ENCODE results near the gene ZNF609.

The ZNF609 gene

DNA sequence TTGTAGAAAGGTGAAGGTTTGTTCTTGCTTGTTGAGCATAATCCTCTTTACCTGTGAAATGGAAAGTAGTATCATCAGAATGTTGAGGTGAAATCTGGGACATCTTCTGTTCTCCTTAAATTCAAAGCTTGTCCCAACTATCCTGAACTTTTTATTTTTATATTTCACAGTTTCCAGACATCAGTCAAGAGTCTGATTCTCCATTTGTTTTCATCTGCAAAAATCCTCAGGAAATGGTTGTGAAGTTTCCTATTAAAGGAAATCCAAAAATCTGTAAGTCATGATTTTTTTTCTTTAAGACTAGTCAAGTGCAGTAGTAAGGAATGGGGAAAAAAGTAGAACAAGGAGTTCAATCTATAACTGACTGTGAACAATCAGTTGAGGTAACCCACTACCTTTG is 15.5 kb upstream of the ZNF609 start:
- H3K27me3 Mint-ChIP-seq (ENCODE audit: low read depth): no peaks in the 10 kb centered on the region
- peaks cover 50% of the 10 kb centered on the region for H3K4me1 Mint-ChIP-seq (ENCODE audit: low read depth)
- peaks cover 31% of the 10 kb centered on the region for H3K36me3 Mint-ChIP-seq (ENCODE audit: low read depth)
- peak overlapping the region; percentile 74 for H3K4me3 Mint-ChIP-seq
- H3K9me3 Mint-ChIP-seq: no peaks in the 10 kb centered on the region
- no peak for DNase-seq (ENCODE audit: low spot score)
- peak overlapping the region; percentile 86 for H3K27ac Mint-ChIP-seq

DNA sequence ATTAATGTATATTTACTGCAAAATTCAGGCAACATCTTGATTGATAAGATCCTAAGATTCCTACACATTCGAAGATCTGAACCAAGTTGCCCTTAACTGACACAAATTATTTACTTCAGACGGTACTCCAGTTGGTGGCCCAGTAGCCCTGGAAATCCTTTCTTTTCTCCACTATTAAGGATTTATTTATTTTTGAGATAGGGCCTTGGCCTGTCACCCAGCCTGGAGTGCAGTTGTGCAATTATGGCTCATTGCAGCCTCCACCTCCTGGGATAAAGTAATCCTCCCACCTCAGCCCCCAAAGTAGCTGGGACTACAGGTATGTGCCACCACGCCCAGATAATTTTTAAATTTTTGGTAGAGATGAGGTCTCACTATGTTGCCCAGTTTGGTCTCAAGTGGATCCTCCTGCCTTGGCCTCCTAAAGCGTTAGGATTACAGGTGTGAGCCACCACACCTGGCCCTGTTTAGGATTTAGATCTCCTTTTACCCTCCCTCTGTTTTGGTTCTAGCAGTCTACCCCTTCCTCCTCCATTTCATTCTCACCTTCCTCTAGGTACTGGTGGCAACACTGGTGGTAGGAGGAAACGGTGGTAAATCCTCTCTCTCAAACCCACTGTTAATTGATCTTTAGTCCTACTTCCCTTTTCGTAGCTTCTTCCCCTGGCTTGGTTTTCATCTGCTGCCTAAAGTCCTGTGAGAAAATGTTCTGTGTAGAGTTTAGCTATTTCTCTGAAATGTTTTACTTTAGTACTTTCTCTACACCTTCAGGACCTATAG is 12.7 kb upstream of the ZNF609 start:
- Mint-ChIP-seq H3K27ac (peak overlapping the region; percentile 86), H3K4me3 (no peak overlapping the region), H3K9me3 (no peaks in the 10 kb centered on the region), H3K27me3 (ENCODE audit: low read depth) (no peaks in the 10 kb centered on the region), H3K36me3 (ENCODE audit: low read depth) (peaks cover 25% of the 10 kb centered on the region), H3K4me1 (ENCODE audit: low read depth) (peaks cover 49% of the 10 kb centered on the region)
- no peak for DNase-seq (ENCODE audit: low spot score)

DNA sequence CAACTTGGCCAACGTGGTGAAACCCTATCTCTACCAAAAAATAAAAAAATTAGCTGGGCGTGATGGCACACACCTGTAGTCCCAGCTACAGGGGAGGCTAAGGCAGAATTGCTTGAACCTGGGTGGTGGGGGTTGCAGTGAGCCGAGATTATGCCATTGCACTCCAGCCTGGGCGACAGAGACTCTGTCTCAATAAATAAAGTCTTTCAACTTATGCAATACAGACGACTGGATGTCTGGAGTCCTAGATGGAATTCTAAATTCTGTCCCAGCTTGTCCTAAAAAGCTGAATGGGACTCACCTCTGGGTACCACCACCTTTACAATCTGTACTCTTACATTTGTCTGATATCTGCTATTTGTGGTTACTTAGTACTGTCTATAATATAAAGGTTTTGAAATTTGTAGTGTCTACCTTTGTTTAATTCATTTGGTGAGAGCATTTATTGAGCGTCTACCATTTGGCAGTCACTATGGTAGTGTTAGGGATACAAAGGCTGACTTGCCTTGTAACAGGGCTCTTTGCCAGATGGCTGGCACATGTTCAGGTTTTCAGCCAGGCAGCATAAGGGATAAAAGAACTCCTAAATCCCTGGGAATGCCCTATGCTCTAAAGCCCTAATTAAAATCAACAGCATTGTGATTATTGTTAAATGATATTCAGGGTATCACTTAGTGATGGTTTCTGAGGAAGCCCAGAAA is 7.2 kb upstream of the ZNF609 start:
- DNase-seq (ENCODE audit: low spot score): no peak
- H3K4me1 Mint-ChIP-seq (ENCODE audit: low read depth): peaks cover 32% of the 10 kb centered on the region
- no peak overlapping the region for H3K27ac Mint-ChIP-seq
- peaks cover 17% of the 10 kb centered on the region for H3K36me3 Mint-ChIP-seq (ENCODE audit: low read depth)
- H3K9me3 Mint-ChIP-seq: no peaks in the 10 kb centered on the region
- no peak overlapping the region for H3K4me3 Mint-ChIP-seq
- H3K27me3 Mint-ChIP-seq (ENCODE audit: low read depth): no peaks in the 10 kb centered on the region

DNA sequence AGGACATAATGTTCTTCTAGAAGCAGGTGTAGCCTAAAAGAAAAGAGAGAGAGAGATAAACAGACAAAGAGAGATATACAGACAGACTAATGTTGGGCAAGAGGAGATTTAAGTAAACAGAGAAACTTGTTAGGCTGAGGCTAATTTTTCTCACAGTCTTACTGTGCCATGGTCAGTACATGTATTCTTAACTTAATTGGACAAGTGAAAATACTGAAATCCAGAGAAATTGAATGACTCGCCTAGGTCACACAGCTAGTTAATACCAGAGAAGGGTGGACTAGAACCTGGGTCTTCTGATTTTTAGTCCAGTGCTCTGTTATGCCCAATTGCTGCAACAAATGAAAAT is 6.7 kb upstream of the ZNF609 start:
- H3K9me3 Mint-ChIP-seq: no peaks in the 10 kb centered on the region
- no peak overlapping the region for H3K27ac Mint-ChIP-seq
- peaks cover 17% of the 10 kb centered on the region for H3K36me3 Mint-ChIP-seq (ENCODE audit: low read depth)
- no peaks in the 10 kb centered on the region for H3K27me3 Mint-ChIP-seq (ENCODE audit: low read depth)
- DNase-seq (ENCODE audit: low spot score): no peak
- H3K4me3 Mint-ChIP-seq: no peak overlapping the region
- peaks cover 31% of the 10 kb centered on the region for H3K4me1 Mint-ChIP-seq (ENCODE audit: low read depth)

DNA sequence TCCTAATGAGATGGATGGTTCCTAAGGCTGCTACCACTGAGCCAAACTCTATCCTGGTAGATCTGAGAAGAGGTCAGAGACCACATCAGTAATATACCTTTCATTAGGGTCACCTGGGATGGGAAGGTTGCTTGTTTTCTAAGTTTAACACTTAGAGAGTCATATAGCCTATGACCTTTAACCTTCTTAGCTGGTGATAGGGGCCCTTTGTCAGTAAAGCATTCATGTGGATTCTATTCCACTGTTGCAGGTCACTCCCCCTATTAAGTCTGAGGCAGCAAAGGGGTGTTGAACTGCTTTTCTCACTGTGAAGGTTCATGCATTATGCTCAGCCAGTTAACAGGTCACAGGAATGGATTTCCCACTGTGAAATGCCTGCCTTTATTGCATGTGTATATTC is 6.1 kb upstream of the ZNF609 start:
- Mint-ChIP-seq H3K4me3 (no peak overlapping the region), H3K4me1 (ENCODE audit: low read depth) (peaks cover 28% of the 10 kb centered on the region), H3K36me3 (ENCODE audit: low read depth) (peaks cover 17% of the 10 kb centered on the region), H3K27me3 (ENCODE audit: low read depth) (no peaks in the 10 kb centered on the region), H3K9me3 (no peaks in the 10 kb centered on the region), H3K27ac (no peak overlapping the region)
- DNase-seq (ENCODE audit: low spot score): no peak

DNA sequence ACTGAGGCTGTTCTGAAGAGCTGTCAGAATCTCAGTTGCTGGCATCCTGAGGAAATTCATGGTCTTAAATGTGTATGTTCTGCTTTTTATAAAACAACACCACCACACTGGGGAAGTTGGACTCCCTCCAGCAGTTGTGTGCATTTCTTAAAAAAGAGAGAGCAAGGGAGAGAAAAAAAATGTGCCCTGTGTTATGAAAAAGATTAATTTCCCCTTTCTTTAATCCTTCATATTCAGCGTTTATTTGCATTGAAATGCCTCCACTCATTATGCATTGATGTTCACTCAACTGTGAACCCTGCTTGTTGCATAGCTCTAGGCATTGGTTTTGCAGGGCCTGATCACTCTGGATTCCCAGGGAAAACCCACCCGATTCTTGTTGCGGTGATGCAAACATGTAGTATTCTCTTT is 4.4 kb upstream of the ZNF609 start:
- Mint-ChIP-seq H3K4me3 (no peak overlapping the region), H3K4me1 (ENCODE audit: low read depth) (peaks cover 29% of the 10 kb centered on the region), H3K36me3 (ENCODE audit: low read depth) (peaks cover 14% of the 10 kb centered on the region), H3K27me3 (ENCODE audit: low read depth) (no peaks in the 10 kb centered on the region), H3K27ac (no peak overlapping the region), H3K9me3 (no peaks in the 10 kb centered on the region)
- DNase-seq (ENCODE audit: low spot score): no peak

DNA sequence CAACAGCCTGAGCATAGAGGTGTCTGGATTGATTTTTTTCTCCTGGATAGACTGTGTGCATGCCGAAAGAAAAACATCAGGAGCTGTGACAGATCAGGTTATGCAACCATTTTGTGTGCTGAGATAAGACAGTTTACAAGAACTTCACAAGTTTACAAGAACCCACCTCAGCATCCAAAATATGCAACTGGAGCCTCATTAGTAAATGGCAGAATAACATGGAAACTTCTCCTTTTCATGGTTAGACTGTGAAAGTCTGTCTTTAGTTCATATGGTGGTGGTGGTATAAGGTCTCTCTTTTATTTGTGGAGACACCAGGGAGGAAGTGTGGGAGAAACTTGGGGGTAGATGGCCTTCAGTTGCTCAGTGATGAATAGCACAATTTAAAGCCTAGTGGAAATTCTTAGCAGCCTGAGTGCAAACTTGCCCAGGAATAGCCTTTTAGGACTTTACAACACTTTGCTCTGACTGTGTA is 3.7 kb upstream of the ZNF609 start:
- Mint-ChIP-seq H3K36me3 (ENCODE audit: low read depth) (peaks cover 14% of the 10 kb centered on the region), H3K4me1 (ENCODE audit: low read depth) (peaks cover 34% of the 10 kb centered on the region), H3K9me3 (no peaks in the 10 kb centered on the region), H3K27ac (no peak overlapping the region), H3K27me3 (ENCODE audit: low read depth) (no peaks in the 10 kb centered on the region), H3K4me3 (no peak overlapping the region)
- no peak for DNase-seq (ENCODE audit: low spot score)

DNA sequence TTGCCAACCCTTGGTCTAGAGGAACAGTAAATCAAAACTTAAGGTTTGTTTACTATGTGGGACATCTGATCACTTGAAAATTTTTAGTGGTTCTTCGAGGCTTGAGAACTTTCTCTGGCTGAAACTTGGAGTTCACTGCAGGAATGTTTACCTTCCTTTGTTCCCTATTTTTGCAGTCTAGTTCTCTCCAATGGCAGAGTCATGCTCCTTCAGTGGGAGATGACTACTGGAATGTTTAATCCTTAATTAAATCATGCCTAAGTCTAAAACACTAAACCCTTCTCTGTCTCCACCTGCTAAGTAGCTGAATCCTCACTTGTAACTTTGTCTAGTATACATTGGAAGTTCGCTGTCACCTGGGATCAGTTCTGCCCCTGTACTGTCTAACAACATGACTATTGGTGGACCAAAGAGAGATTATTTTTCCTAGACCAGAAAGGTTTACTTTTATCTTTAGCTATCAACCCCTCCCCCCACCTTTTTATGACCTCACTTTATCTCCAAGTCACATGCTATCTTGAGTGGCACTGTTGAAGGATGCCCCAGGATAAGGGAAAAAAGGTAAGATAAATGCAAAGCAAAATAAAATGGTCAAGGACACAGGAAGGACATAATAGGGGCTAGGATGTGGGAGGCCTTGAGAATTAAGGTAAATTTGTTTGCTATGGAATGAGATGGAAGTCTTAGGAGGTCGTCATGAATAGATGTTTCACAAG is 1.2 kb upstream of the ZNF609 start:
- Mint-ChIP-seq H3K4me3 (peak overlapping the region; percentile 90), H3K27ac (peak overlapping the region; percentile 53), H3K4me1 (ENCODE audit: low read depth) (peaks cover 54% of the 10 kb centered on the region), H3K27me3 (ENCODE audit: low read depth) (no peaks in the 10 kb centered on the region), H3K36me3 (ENCODE audit: low read depth) (peaks cover 17% of the 10 kb centered on the region), H3K9me3 (no peaks in the 10 kb centered on the region)
- DNase-seq (ENCODE audit: low spot score): no peak

DNA sequence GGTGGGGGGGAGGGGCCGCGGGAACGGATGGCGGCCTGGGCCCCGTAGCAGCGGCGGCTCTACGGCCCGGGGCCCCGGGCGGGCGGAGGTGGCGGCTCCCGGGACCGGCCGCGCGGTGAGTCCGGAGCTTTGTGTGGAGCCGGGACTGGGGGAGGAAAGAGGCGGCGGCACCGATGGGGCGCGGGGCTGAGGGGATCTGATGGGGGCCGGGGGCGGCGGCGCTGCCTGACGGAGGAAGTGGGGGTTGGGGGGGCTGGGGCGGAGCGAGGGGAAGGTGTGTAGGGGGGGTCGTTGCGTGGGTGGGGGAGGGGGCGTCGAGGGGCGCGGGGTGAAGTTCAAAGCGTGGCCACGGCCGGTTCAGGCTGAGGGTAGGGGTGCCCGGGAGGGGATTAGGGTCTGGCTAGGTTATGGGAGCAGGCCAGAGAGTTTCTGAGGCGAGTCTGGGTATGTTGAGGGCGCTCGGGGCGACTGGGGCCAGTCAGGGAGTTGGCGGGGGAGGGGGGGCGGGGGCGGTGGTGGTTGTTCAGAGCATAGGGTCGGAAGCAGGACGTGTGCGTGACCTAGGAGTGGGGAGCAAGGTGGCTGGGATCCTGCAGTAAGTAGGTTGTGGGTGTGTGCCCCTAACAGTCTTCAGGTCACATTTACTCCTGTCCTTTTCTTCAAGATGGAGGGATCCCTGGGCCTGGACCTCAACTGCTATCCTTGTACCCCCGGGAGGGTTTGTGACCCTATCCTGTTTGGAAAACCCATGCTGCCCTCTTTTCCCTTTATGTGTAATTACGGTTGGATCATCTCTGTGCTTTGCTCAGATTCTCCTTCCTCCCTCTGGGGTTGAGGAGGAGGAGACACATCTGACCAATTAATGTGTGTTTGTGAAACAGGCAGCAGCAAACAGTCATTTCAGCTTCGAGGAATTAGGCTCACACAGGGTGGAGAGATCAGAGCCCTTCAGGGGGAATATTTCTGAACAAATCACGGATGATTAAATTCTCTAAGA is 644 bp downstream of the ZNF609 start:
- H3K27ac Mint-ChIP-seq: peak overlapping the region; percentile 95
- peak; percentile 44 for DNase-seq (ENCODE audit: low spot score)
- no peaks in the 10 kb centered on the region for H3K9me3 Mint-ChIP-seq
- no peaks in the 10 kb centered on the region for H3K27me3 Mint-ChIP-seq (ENCODE audit: low read depth)
- peaks cover 59% of the 10 kb centered on the region for H3K4me1 Mint-ChIP-seq (ENCODE audit: low read depth)
- peaks cover 16% of the 10 kb centered on the region for H3K36me3 Mint-ChIP-seq (ENCODE audit: low read depth)
- H3K4me3 Mint-ChIP-seq: peak overlapping the region; percentile 94

DNA sequence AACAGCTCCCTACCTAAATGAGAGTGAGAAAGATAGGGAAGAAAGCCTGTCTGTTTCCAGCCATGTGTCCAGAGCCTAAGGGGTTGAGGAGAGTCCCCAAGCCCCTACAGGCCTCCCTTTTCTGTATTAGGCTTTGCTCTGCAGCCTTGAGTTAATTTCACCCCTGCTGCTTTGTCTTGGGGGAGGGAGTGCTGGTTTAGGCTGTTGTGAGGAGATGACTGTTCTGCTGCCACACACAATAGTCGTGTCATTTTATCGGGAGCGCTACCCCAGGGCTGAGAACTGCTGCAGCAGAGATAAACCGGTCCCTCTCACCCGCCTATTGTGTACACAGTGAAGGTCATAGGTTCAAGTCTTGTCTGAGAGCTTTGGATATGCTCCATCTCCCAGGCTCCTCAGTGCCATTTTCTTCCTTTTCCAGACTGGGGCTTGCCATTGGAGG is 1.4 kb downstream of the ZNF609 start:
- peak overlapping the region; percentile 94 for H3K4me3 Mint-ChIP-seq
- DNase-seq (ENCODE audit: low spot score): peak; percentile 28
- peaks cover 59% of the 10 kb centered on the region for H3K4me1 Mint-ChIP-seq (ENCODE audit: low read depth)
- peaks cover 15% of the 10 kb centered on the region for H3K36me3 Mint-ChIP-seq (ENCODE audit: low read depth)
- no peaks in the 10 kb centered on the region for H3K27me3 Mint-ChIP-seq (ENCODE audit: low read depth)
- no peaks in the 10 kb centered on the region for H3K9me3 Mint-ChIP-seq
- H3K27ac Mint-ChIP-seq: peak overlapping the region; percentile 95

DNA sequence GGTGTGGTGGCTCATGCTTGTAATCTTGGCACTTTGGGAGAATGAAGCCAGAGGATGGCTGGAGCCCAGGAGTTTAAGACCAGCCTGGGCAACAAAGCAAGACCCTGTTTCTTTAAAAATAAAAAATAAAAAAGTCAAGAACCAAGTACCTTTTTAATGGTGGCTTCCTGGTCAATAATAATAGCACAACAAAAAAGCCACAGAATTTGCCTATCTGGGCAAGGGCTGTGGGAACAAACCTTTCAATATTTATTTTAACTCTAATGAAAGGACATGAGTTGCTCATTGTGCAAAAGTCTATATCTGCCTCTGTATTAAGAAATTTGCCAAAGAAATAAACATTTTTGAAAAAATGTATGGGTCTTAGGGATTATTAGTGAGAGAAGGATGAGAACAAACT is 2.1 kb downstream of the ZNF609 start:
- DNase-seq (ENCODE audit: low spot score): no peak
- Mint-ChIP-seq H3K27me3 (ENCODE audit: low read depth) (no peaks in the 10 kb centered on the region), H3K36me3 (ENCODE audit: low read depth) (peaks cover 19% of the 10 kb centered on the region), H3K4me3 (peak overlapping the region; percentile 94), H3K4me1 (ENCODE audit: low read depth) (peaks cover 62% of the 10 kb centered on the region), H3K27ac (no peak overlapping the region), H3K9me3 (no peaks in the 10 kb centered on the region)

DNA sequence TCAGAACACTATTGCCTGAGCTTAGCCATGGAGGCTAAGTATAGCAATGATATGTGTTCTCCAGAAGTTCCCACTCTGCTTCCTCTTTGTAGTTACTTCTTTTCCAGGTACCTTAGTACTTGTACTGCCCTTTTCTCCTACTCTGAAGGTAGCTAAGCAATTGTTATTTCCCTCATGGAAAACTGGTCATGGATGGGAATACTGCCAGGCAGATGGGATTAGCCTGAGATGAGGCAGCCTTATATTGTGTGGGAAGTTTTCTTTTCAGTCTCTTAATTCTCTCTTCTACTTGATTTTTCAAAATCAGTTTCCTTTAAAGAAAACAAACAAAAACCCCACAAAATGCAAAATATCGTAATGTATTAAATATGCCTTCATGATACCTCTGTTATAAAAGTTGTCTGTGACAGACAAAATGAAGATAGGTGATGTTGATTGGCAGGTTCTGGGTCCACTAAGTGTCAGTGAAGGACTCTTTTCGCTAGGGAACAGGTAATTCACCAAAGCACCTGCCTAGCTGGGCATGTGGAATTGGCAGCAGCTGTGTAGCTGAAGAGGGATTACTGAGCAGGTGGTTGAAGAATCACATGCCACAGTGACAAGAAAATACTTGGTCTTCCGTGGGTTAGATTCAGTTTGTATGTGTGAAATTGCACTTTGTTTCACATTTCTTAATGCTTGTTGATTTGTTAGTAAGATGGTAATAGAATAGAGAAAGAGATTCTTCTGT is 4.1 kb downstream of the ZNF609 start:
- H3K4me3 Mint-ChIP-seq: peak overlapping the region; percentile 33
- H3K4me1 Mint-ChIP-seq (ENCODE audit: low read depth): peaks cover 62% of the 10 kb centered on the region
- DNase-seq (ENCODE audit: low spot score): no peak
- no peaks in the 10 kb centered on the region for H3K27me3 Mint-ChIP-seq (ENCODE audit: low read depth)
- H3K36me3 Mint-ChIP-seq (ENCODE audit: low read depth): peaks cover 26% of the 10 kb centered on the region
- no peaks in the 10 kb centered on the region for H3K9me3 Mint-ChIP-seq
- peak overlapping the region; percentile 58 for H3K27ac Mint-ChIP-seq
